K562 (cell line): ENCODE results near the gene B4GALT1.

Source experiments
- CTCF ChIP-seq, 3 experiments: IDR thresholded peaks in 2 of 3; conservative IDR thresholded peaks in 1 of 3; 2 replicates each; pipeline ENCODE4 v1.5.1; 2011 to 2012; ENCODE audit warnings: low read length in 3 of 3, mild to moderate bottlenecking in 3 of 3, control low read depth in 2 of 3, improper control_type of control experiment in 1 of 3, inconsistent platforms in 1 of 3, low read depth in 1 of 3, mixed read lengths in 1 of 3, moderate library complexity in 1 of 3; ENCODE audit not compliant: insufficient read depth in 2 of 3
- EGR1 ChIP-seq: fragments of 450-650 bp; conservative IDR thresholded peaks from 2 replicates; pipeline ENCODE4 v1.6.1; 2017; ENCODE audit warnings: mild to moderate bottlenecking
- NR2C2 ChIP-seq, 2 experiments: fragments of 200-800 bp in 1 of 2; sonication (Bioruptor generic) in 1 of 2; sonication (generic) in 1 of 2; formaldehyde crosslinking in 1 of 2; IDR thresholded peaks; 2 replicates each; pipeline versions ENCODE4 v1.6.1 to v1.8.0; 2016 to 2022; ENCODE audit warnings: mild to moderate bottlenecking in 1 of 2, missing compliant biosample characterization in 1 of 2, missing genetic modification characterization in 1 of 2, missing genetic modification reagents in 1 of 2
- ZNF232 ChIP-seq: sonication (generic); formaldehyde crosslinking; IDR thresholded peaks from 2 replicates; pipeline ENCODE4 v1.8.0; 2022; ENCODE audit warnings: mild to moderate bottlenecking, missing genetic modification reagents

GRCh38 chr9:33202552-33203201, 35.5 kb upstream of the B4GALT1 start:
- TF ChIP-seq CTCF (IDR thresholded peaks at IDR 0.05 in 2 of 3, conservative IDR thresholded peaks at IDR 0.05 in 1 of 3; ENCODE audit: insufficient read depth in 2 of 3, low read depth in 1 of 3, low read length in 3 of 3) (no peak), EGR1 (no peak), NR2C2 (CRISPR knock-in tag; IDR thresholded peaks at IDR 0.05) (no peak), NR2C2 (tag; IDR thresholded peaks at IDR 0.05) (no peak), ZNF232 (CRISPR knock-in tag) (no peak)
